NCI-H748 treated with DMSO at 0.1 percent for 48 hours (cell line): ENCODE data around the gene AVPR2.

Experiments
- DNase-seq: peaks from one replicate; lab custom pipeline; 2025; lab: John Stamatoyannopoulos, UW

Gene AVPR2

GRCh38 chrX:153913701-153914100 is 9.2 kb downstream of the AVPR2 start:
- no peak for DNase-seq

GRCh38 chrX:153917869-153918268 is 13.4 kb downstream of the AVPR2 start:
- DNase-seq = no peak

GRCh38 chrX:153919281-153919680 is 14.8 kb downstream of the AVPR2 start:
- no peak for DNase-seq

- no peak for DNase-seq
These were observed 16.1 kb downstream of the AVPR2 start for GRCh38 chrX:153920546-153920945.

GRCh38 chrX:153921070-153921469 is 16.6 kb downstream of the AVPR2 start:
- no peak for DNase-seq

- DNase-seq = no peak
These were observed 17.3 kb downstream of the AVPR2 start for GRCh38 chrX:153921511-153922446.

- DNase-seq = peak; percentile 43
These were observed 18.7 kb downstream of the AVPR2 start for GRCh38 chrX:153922932-153923857.

- no peak for DNase-seq
These were observed 19.8 kb downstream of the AVPR2 start for GRCh38 chrX:153924149-153924861.

- DNase-seq = no peak
These were observed 20.9 kb downstream of the AVPR2 start for GRCh38 chrX:153925387-153925738.

GRCh38 chrX:153925739-153926551 is 21.5 kb downstream of the AVPR2 start, which contains the start of gene ARHGAP4:
Gene ARHGAP4, minus strand, starts transcription at chrX:153926264. Its CDS starts 62 bp downstream, at chrX:153926202.
- DNase-seq = no peak

- DNase-seq = no peak
These were observed 22.0 kb downstream of the AVPR2 start for GRCh38 chrX:153926552-153926857.

GRCh38 chrX:153926858-153927671 is 22.6 kb downstream of the AVPR2 start:
- DNase-seq = peak; percentile 28

- DNase-seq = no peak
These were observed 23.1 kb downstream of the AVPR2 start for GRCh38 chrX:153927672-153927921.

- DNase-seq = peak; percentile 91
These were observed 23.7 kb downstream of the AVPR2 start for GRCh38 chrX:153927922-153928760.

GRCh38 chrX:153928846-153929245 is 24.4 kb downstream of the AVPR2 start:
- DNase-seq = no peak

GRCh38 chrX:153929576-153929975 is 25.1 kb downstream of the AVPR2 start:
- DNase-seq = no peak

- no peak for DNase-seq
These were observed 25.8 kb downstream of the AVPR2 start for GRCh38 chrX:153930011-153930910.

GRCh38 chrX:153931151-153931550 is 26.7 kb downstream of the AVPR2 start:
- DNase-seq = no peak

GRCh38 chrX:153931748-153932147 is 27.3 kb downstream of the AVPR2 start:
- no peak for DNase-seq
